K562 (cell line): Measurements from ENCODE around the gene AGFG2. TPM values are rescaled to one million over a fixed set of nuclear protein-coding genes. Genes with fewer than 3 reads are reported as not detected.

ENCODE experiments used
- IRF9 ChIP-seq: fragments of 450-650 bp; IDR thresholded peaks from 2 replicates; pipeline ENCODE4 v1.6.1; 2016; ENCODE audit warnings: missing biosample characterization, missing genetic modification characterization
- MLLT1 ChIP-seq, 2 experiments: fragments of 450-650 bp; IDR thresholded peaks; 2 replicates each; pipeline ENCODE4 v1.6.1; 2016
- polyA plus RNA-seq, 8 experiments: library from polyadenylated mRNA; depleted of rRNA in 4 of 8; stranded (reverse) in 5 of 8; unstranded in 3 of 8; fragments of >200 nt; fragmentation: Nextera tagmentation in 2 of 8; fragmentation: Illumina TruSeq in 1 of 8; extraction: Ambion mirVana in 2 of 8; extraction: Trizol in 1 of 8; gene quantifications; 2 replicates each; pipeline versions ENCODE4 v1.2.1 to v1.2.3, GENCODE V29; 2011 to 2014; ENCODE audit warnings: inconsistent platforms in 1 of 8, missing spikeins in 1 of 8
- small RNA-seq: library from RNA; depleted of rRNA; stranded (forward); fragments of <200 nt; gene quantifications from one replicate; pipeline ENCODE3, GENCODE V24; 2014
- total RNA-seq, 7 experiments: library from RNA; depleted of rRNA in 6 of 7; stranded (reverse); fragments of >200 nt in 6 of 7; fragmentation: Illumina TruSeq in 2 of 7; extraction: Trizol in 2 of 7; gene quantifications; 2 replicates each; pipeline versions ENCODE4 v1.2.1 to v1.2.3, GENCODE V29; 2011 to 2021; ENCODE audit warnings: low replicate concordance in 1 of 7

Gene AGFG2
- total and polyA plus RNA-seq, 9 of the 15 experiments (the other 6 are each of a cell fraction or from before 2014, with no cell fraction given), result 0.31 to 23.1 (median 6.5) TPM

- TF ChIP-seq MLLT1 (IDR thresholded peaks at IDR 0.05) (no peak), IRF9 (tag) (no peak)
- TF ChIP-seq, all 486 proteins: peak for 13
These were observed 75.4 kb downstream of the AGFG2 start (continued) for GRCh38 chr7:100614308-100614861.

Small RNAs within 50 kb of the gene (small RNA-seq; reads per million reads assigned to genes)
- gene RN7SL416P (not detected), gene SAP25 (not detected)

Other genes starting within 250 kb of the AGFG2 start
Only the 7 nearest of the 21 such genes appear.
- gene TSC22D4, start 60.0 kb upstream of the AGFG2 start, total RNA-seq (2014; rRNA removed), result 77.6 and 102 TPM in 2 replicates
- 10.1 and 13.1 TPM in 2 replicates for gene TSC22D4, start 60.0 kb upstream of the AGFG2 start, total RNA-seq (2014; rRNA removed; fragmentation: Illumina TruSeq; extraction: Trizol)
- 31.3 and 33.9 TPM in 2 replicates for gene TSC22D4, start 60.0 kb upstream of the AGFG2 start, total RNA-seq (2015; rRNA removed; fragmentation: Illumina TruSeq; extraction: Trizol)
- 102 and 107 TPM in 2 replicates for gene TSC22D4, start 60.0 kb upstream of the AGFG2 start, total RNA-seq (2021)
- gene TSC22D4, start 60.0 kb upstream of the AGFG2 start, polyA plus RNA-seq (2011; rRNA removed), result 14.2 and 18.8 TPM in 2 replicates
- gene TSC22D4, start 60.0 kb upstream of the AGFG2 start, polyA plus RNA-seq (2014; fragmentation: Illumina TruSeq; extraction: Trizol), result 28.7 and 51.7 TPM in 2 replicates
- gene TSC22D4, start 60.0 kb upstream of the AGFG2 start, polyA plus RNA-seq (2014; fragmentation: Nextera tagmentation; extraction: Ambion mirVana), result under 1 TPM; 0.37 to 0.92 TPM
- gene TSC22D4, start 60.0 kb upstream of the AGFG2 start, polyA plus RNA-seq (2014; rRNA removed), result 57.9 and 61.0 TPM in 2 replicates
- 0.32 and 0.98 TPM in 2 replicates for gene NYAP1, start 55.3 kb upstream of the AGFG2 start, total RNA-seq (2014; rRNA removed)
- gene NYAP1, start 55.3 kb upstream of the AGFG2 start, total RNA-seq (2014; rRNA removed; fragmentation: Illumina TruSeq; extraction: Trizol), result 0.11 and 0.13 TPM in 2 replicates
- 0.15 and 0.22 TPM in 2 replicates for gene NYAP1, start 55.3 kb upstream of the AGFG2 start, total RNA-seq (2015; rRNA removed; fragmentation: Illumina TruSeq; extraction: Trizol)
- gene NYAP1, start 55.3 kb upstream of the AGFG2 start, total RNA-seq (2021), result 0.82 and 0.87 TPM in 2 replicates
- 0.09 and 0.13 TPM in 2 replicates for gene NYAP1, start 55.3 kb upstream of the AGFG2 start, polyA plus RNA-seq (2011; rRNA removed)
- 0.13 and 0.17 TPM in 2 replicates for gene NYAP1, start 55.3 kb upstream of the AGFG2 start, polyA plus RNA-seq (2014; fragmentation: Illumina TruSeq; extraction: Trizol)
- not detected for gene NYAP1, start 55.3 kb upstream of the AGFG2 start, polyA plus RNA-seq (2014; fragmentation: Nextera tagmentation; extraction: Ambion mirVana)
- gene NYAP1, start 55.3 kb upstream of the AGFG2 start, polyA plus RNA-seq (2014; rRNA removed), result 0.88 and 1.0 TPM in 2 replicates
- gene SAP25, start 34.7 kb downstream of the AGFG2 start, total RNA-seq (2014; rRNA removed), result 1.3 and 1.8 TPM in 2 replicates
- 0.48 TPM in 1 of 2 replicates, not detected in the other for gene SAP25, start 34.7 kb downstream of the AGFG2 start, total RNA-seq (2014; rRNA removed; fragmentation: Illumina TruSeq; extraction: Trizol)
- gene SAP25, start 34.7 kb downstream of the AGFG2 start, total RNA-seq (2015; rRNA removed; fragmentation: Illumina TruSeq; extraction: Trizol), result 1.1 TPM in 2 replicates
- 3.2 and 5.3 TPM in 2 replicates for gene SAP25, start 34.7 kb downstream of the AGFG2 start, total RNA-seq (2021)
- 0.42 and 2.1 TPM in 2 replicates for gene SAP25, start 34.7 kb downstream of the AGFG2 start, polyA plus RNA-seq (2011; rRNA removed)
- gene SAP25, start 34.7 kb downstream of the AGFG2 start, polyA plus RNA-seq (2014; fragmentation: Illumina TruSeq; extraction: Trizol), result 0.48 and 2.8 TPM in 2 replicates
- under 1 TPM; 0.13 to 0.14 TPM for gene SAP25, start 34.7 kb downstream of the AGFG2 start, polyA plus RNA-seq (2014; fragmentation: Nextera tagmentation; extraction: Ambion mirVana)
- 4.2 and 8.1 TPM in 2 replicates for gene SAP25, start 34.7 kb downstream of the AGFG2 start, polyA plus RNA-seq (2014; rRNA removed)
- 15.0 and 33.7 TPM in 2 replicates for gene LRCH4, start 46.9 kb downstream of the AGFG2 start, total RNA-seq (2014; rRNA removed)
- gene LRCH4, start 46.9 kb downstream of the AGFG2 start, total RNA-seq (2014; rRNA removed; fragmentation: Illumina TruSeq; extraction: Trizol), result 3.3 and 6.0 TPM in 2 replicates
- 15.0 and 17.2 TPM in 2 replicates for gene LRCH4, start 46.9 kb downstream of the AGFG2 start, total RNA-seq (2015; rRNA removed; fragmentation: Illumina TruSeq; extraction: Trizol)
- gene LRCH4, start 46.9 kb downstream of the AGFG2 start, total RNA-seq (2021), result 56.0 and 63.3 TPM in 2 replicates
- gene LRCH4, start 46.9 kb downstream of the AGFG2 start, polyA plus RNA-seq (2011; rRNA removed), result 9.0 and 22.2 TPM in 2 replicates
- gene LRCH4, start 46.9 kb downstream of the AGFG2 start, polyA plus RNA-seq (2014; fragmentation: Illumina TruSeq; extraction: Trizol), result 15.7 and 28.6 TPM in 2 replicates
- gene LRCH4, start 46.9 kb downstream of the AGFG2 start, polyA plus RNA-seq (2014; fragmentation: Nextera tagmentation; extraction: Ambion mirVana), result under 1 TPM; 0.06 to 0.25 TPM
- gene LRCH4, start 46.9 kb downstream of the AGFG2 start, polyA plus RNA-seq (2014; rRNA removed), result 41.0 and 53.0 TPM in 2 replicates
- gene FBXO24, start 47.1 kb downstream of the AGFG2 start, total RNA-seq (2014; rRNA removed), result 0.50 and 1.4 TPM in 2 replicates
- 0.10 and 0.33 TPM in 2 replicates for gene FBXO24, start 47.1 kb downstream of the AGFG2 start, total RNA-seq (2014; rRNA removed; fragmentation: Illumina TruSeq; extraction: Trizol)
- 0.49 and 0.51 TPM in 2 replicates for gene FBXO24, start 47.1 kb downstream of the AGFG2 start, total RNA-seq (2015; rRNA removed; fragmentation: Illumina TruSeq; extraction: Trizol)
- 0.94 and 0.95 TPM in 2 replicates for gene FBXO24, start 47.1 kb downstream of the AGFG2 start, total RNA-seq (2021)
- gene FBXO24, start 47.1 kb downstream of the AGFG2 start, polyA plus RNA-seq (2011; rRNA removed), result 0.50 and 0.57 TPM in 2 replicates
- 0.42 and 0.80 TPM in 2 replicates for gene FBXO24, start 47.1 kb downstream of the AGFG2 start, polyA plus RNA-seq (2014; fragmentation: Illumina TruSeq; extraction: Trizol)
- under 1 TPM; 0.17 to 0.27 TPM for gene FBXO24, start 47.1 kb downstream of the AGFG2 start, polyA plus RNA-seq (2014; fragmentation: Nextera tagmentation; extraction: Ambion mirVana)
- gene FBXO24, start 47.1 kb downstream of the AGFG2 start, polyA plus RNA-seq (2014; rRNA removed), result 0.73 and 1.3 TPM in 2 replicates
- gene PCOLCE, start 63.2 kb downstream of the AGFG2 start, total RNA-seq (2014; rRNA removed), result 13.5 and 14.1 TPM in 2 replicates
- gene PCOLCE, start 63.2 kb downstream of the AGFG2 start, total RNA-seq (2014; rRNA removed; fragmentation: Illumina TruSeq; extraction: Trizol), result 3.8 and 4.5 TPM in 2 replicates
- gene PCOLCE, start 63.2 kb downstream of the AGFG2 start, total RNA-seq (2015; rRNA removed; fragmentation: Illumina TruSeq; extraction: Trizol), result 8.9 and 10.0 TPM in 2 replicates
- 32.4 and 33.9 TPM in 2 replicates for gene PCOLCE, start 63.2 kb downstream of the AGFG2 start, total RNA-seq (2021)
- 5.0 and 11.8 TPM in 2 replicates for gene PCOLCE, start 63.2 kb downstream of the AGFG2 start, polyA plus RNA-seq (2011; rRNA removed)
- gene PCOLCE, start 63.2 kb downstream of the AGFG2 start, polyA plus RNA-seq (2014; fragmentation: Illumina TruSeq; extraction: Trizol), result 30.4 and 31.8 TPM in 2 replicates
- 1 to 10 TPM; 5.2 to 5.4 TPM for gene PCOLCE, start 63.2 kb downstream of the AGFG2 start, polyA plus RNA-seq (2014; fragmentation: Nextera tagmentation; extraction: Ambion mirVana)
- 28.0 and 28.6 TPM in 2 replicates for gene PCOLCE, start 63.2 kb downstream of the AGFG2 start, polyA plus RNA-seq (2014; rRNA removed)
- 7.3 and 18.3 TPM in 2 replicates for gene MOSPD3, start 73.3 kb downstream of the AGFG2 start, total RNA-seq (2014; rRNA removed)
- gene MOSPD3, start 73.3 kb downstream of the AGFG2 start, total RNA-seq (2014; rRNA removed; fragmentation: Illumina TruSeq; extraction: Trizol), result 3.4 and 4.3 TPM in 2 replicates
- gene MOSPD3, start 73.3 kb downstream of the AGFG2 start, total RNA-seq (2015; rRNA removed; fragmentation: Illumina TruSeq; extraction: Trizol), result 5.8 and 6.9 TPM in 2 replicates
- gene MOSPD3, start 73.3 kb downstream of the AGFG2 start, total RNA-seq (2021), result 29.0 and 32.1 TPM in 2 replicates
- 9.1 and 18.6 TPM in 2 replicates for gene MOSPD3, start 73.3 kb downstream of the AGFG2 start, polyA plus RNA-seq (2011; rRNA removed)
- 15.3 and 27.4 TPM in 2 replicates for gene MOSPD3, start 73.3 kb downstream of the AGFG2 start, polyA plus RNA-seq (2014; fragmentation: Illumina TruSeq; extraction: Trizol)
- gene MOSPD3, start 73.3 kb downstream of the AGFG2 start, polyA plus RNA-seq (2014; fragmentation: Nextera tagmentation; extraction: Ambion mirVana), result 1 to 10 TPM; 1.4 to 2.6 TPM
- gene MOSPD3, start 73.3 kb downstream of the AGFG2 start, polyA plus RNA-seq (2014; rRNA removed), result 14.1 and 15.0 TPM in 2 replicates